ENCODE results near the gene HEATR1. TPM values are rescaled to one million over a fixed set of nuclear protein-coding genes. Genes with fewer than 3 reads are reported as not detected.

HEATR1 gene
- total RNA-seq, 1 donor: 39.4 TPM

- peak overlapping the region; percentile 84 for H3K4me2 ChIP-seq (ENCODE audit: insufficient read depth, low read length)
- no peak for TF ChIP-seq CTCF (IDR thresholded peaks at IDR 0.05; ENCODE audit: extremely low read depth, low read depth, low read length)
- DNase-seq (ENCODE audit: insufficient read length, low spot score, missing footprints): no peak
- no peaks in the 10 kb centered on the region for H3K9me3 ChIP-seq (ENCODE audit: low read depth, low read length)
- peak overlapping the region; percentile 91 for H2AFZ ChIP-seq (ENCODE audit: low read length)
- peak overlapping the region; percentile 99 for H3K4me3 ChIP-seq (ENCODE audit: insufficient read depth, low read length)
- H3K4me1 ChIP-seq (ENCODE audit: insufficient read depth, low read length): peaks cover 6% of the 10 kb centered on the region
- H3K36me3 ChIP-seq (ENCODE audit: insufficient read depth, low read length): peaks cover 16% of the 10 kb centered on the region
- H3K79me2 ChIP-seq (ENCODE audit: insufficient read depth, low read length): peaks cover 15% of the 10 kb centered on the region
- H3K27me3 ChIP-seq (ENCODE audit: insufficient read depth, low read length): no peaks in the 10 kb centered on the region
- no peaks in the 10 kb centered on the region for H4K20me1 ChIP-seq (ENCODE audit: insufficient read depth, low read length)
- peak overlapping the region; percentile 84 for H3K27ac ChIP-seq (ENCODE audit: low read depth, low read length)
These were observed 81.2 kb downstream of the HEATR1 start for GRCh38 chr1:236522937-236523703.

GRCh38 chr1:236520445-236521005 lies 83.8 kb downstream of the HEATR1 start:
- Histone ChIP-seq H3K4me3 (ENCODE audit: insufficient read depth, low read length) (no peak overlapping the region), H3K79me2 (ENCODE audit: insufficient read depth, low read length) (peaks cover 6% of the 10 kb centered on the region), H3K27ac (ENCODE audit: low read depth, low read length) (no peak overlapping the region), H2AFZ (ENCODE audit: low read length) (no peak overlapping the region), H3K36me3 (ENCODE audit: insufficient read depth, low read length) (no peaks in the 10 kb centered on the region), H4K20me1 (ENCODE audit: insufficient read depth, low read length) (no peaks in the 10 kb centered on the region), H3K27me3 (ENCODE audit: insufficient read depth, low read length) (no peaks in the 10 kb centered on the region), H3K4me2 (ENCODE audit: insufficient read depth, low read length) (no peak overlapping the region), H3K4me1 (ENCODE audit: insufficient read depth, low read length) (peaks cover 13% of the 10 kb centered on the region), H3K9me3 (ENCODE audit: low read depth, low read length) (no peaks in the 10 kb centered on the region)
- no peak for TF ChIP-seq CTCF (IDR thresholded peaks at IDR 0.05; ENCODE audit: extremely low read depth, low read depth, low read length)
- DNase-seq (ENCODE audit: insufficient read length, low spot score, missing footprints): no peak

- Histone ChIP-seq H3K4me3 (ENCODE audit: insufficient read depth, low read length) (no peak overlapping the region), H3K27me3 (ENCODE audit: insufficient read depth, low read length) (no peaks in the 10 kb centered on the region), H3K4me1 (ENCODE audit: insufficient read depth, low read length) (peaks cover 13% of the 10 kb centered on the region), H2AFZ (ENCODE audit: low read length) (no peak overlapping the region), H3K79me2 (ENCODE audit: insufficient read depth, low read length) (no peaks in the 10 kb centered on the region), H4K20me1 (ENCODE audit: insufficient read depth, low read length) (no peaks in the 10 kb centered on the region), H3K27ac (ENCODE audit: low read depth, low read length) (no peak overlapping the region), H3K4me2 (ENCODE audit: insufficient read depth, low read length) (no peak overlapping the region), H3K36me3 (ENCODE audit: insufficient read depth, low read length) (no peaks in the 10 kb centered on the region), H3K9me3 (ENCODE audit: low read depth, low read length) (no peaks in the 10 kb centered on the region)
- no peak for TF ChIP-seq CTCF (IDR thresholded peaks at IDR 0.05; ENCODE audit: extremely low read depth, low read depth, low read length)
- no peak for DNase-seq (ENCODE audit: insufficient read length, low spot score, missing footprints)
These were observed 86.0 kb downstream of the HEATR1 start for GRCh38 chr1:236518322-236518721.

GRCh38 chr1:236516929-236517704 lies 87.2 kb downstream of the HEATR1 start:
- H3K36me3 ChIP-seq (ENCODE audit: insufficient read depth, low read length): no peaks in the 10 kb centered on the region
- H3K4me2 ChIP-seq (ENCODE audit: insufficient read depth, low read length): peak overlapping the region; percentile 69
- peak overlapping the region; percentile 14 for H3K4me3 ChIP-seq (ENCODE audit: insufficient read depth, low read length)
- DNase-seq (ENCODE audit: insufficient read length, low spot score, missing footprints): no peak
- H4K20me1 ChIP-seq (ENCODE audit: insufficient read depth, low read length): no peaks in the 10 kb centered on the region
- H3K79me2 ChIP-seq (ENCODE audit: insufficient read depth, low read length): no peaks in the 10 kb centered on the region
- peaks cover 10% of the 10 kb centered on the region for H3K4me1 ChIP-seq (ENCODE audit: insufficient read depth, low read length)
- H3K27me3 ChIP-seq (ENCODE audit: insufficient read depth, low read length): no peaks in the 10 kb centered on the region
- H3K9me3 ChIP-seq (ENCODE audit: low read depth, low read length): no peaks in the 10 kb centered on the region
- no peak overlapping the region for H3K27ac ChIP-seq (ENCODE audit: low read depth, low read length)
- H2AFZ ChIP-seq (ENCODE audit: low read length): no peak overlapping the region
- no peak for TF ChIP-seq CTCF (IDR thresholded peaks at IDR 0.05; ENCODE audit: extremely low read depth, low read depth, low read length)
